Vein endothelial cell (primary cell): ENCODE data around the gene ANAPC4. TPM values are rescaled to one million over a fixed set of nuclear protein-coding genes. Genes with fewer than 3 reads are reported as not detected.

Source experiments
- total RNA-seq: library from RNA; depleted of rRNA; stranded (reverse); fragments of >200 nt; gene quantifications from 2 replicates; pipeline ENCODE4 v1.2.3, GENCODE V29; 2012

ANAPC4 gene
- 17.0 and 26.8 TPM in 2 replicates for total RNA-seq

GRCh38 chr4:25376754-25377571, at the start of gene ANAPC4:
TSS of gene ANAPC4 (plus strand) at chr4:25377263. CDS start at chr4:25377428, 165 bp downstream.

Other genes starting within 250 kb of the ANAPC4 start
- gene SEPSECS, start 216.8 kb upstream of the ANAPC4 start, total RNA-seq: 7.2 and 8.5 TPM in 2 replicates
- gene PI4K2B, start 143.2 kb upstream of the ANAPC4 start, total RNA-seq: 18.3 and 31.0 TPM in 2 replicates
- gene ZCCHC4, start 64.5 kb upstream of the ANAPC4 start, total RNA-seq: 8.5 and 10.0 TPM in 2 replicates